ENCODE data around the gene ITGB3. TPM values are rescaled to one million over a fixed set of nuclear protein-coding genes. Genes with fewer than 3 reads are reported as not detected.

Gene ITGB3
- total and polyA plus RNA-seq, 2 of the 8 experiments (the other 6 are each of a cell fraction or from before 2014, with no cell fraction given) = 0.08 to 0.09 TPM

GRCh38 chr17:47316311-47316710, 62.7 kb downstream of the ITGB3 start (continued):
- TF ChIP-seq SRF (IDR thresholded peaks at IDR 0.05; ENCODE audit: low read depth, low read length) (no peak), ZNF274 (IDR thresholded peaks at IDR 0.05; ENCODE audit: borderline replicate concordance, extremely low read depth, low read length) (no peak), CHD7 (IDR thresholded peaks at IDR 0.05; ENCODE audit: insufficient replicate concordance, low read length) (no peak), PHF8 (conservative IDR thresholded peaks at IDR 0.05; ENCODE audit: low read depth, low read length) (no peak), GTF2F1 (IDR thresholded peaks at IDR 0.05; ENCODE audit: borderline replicate concordance, low read depth, low read length) (no peak)
